Epithelial cell of prostate (primary cell): ENCODE data around the gene CCDC87.
"Not testable (repeated sequence)": the region's sequence is repeated elsewhere in the genome, so short reads cannot be mapped to it uniquely, and the experiment has no call there.

Source experiments
- DNase-seq: peaks from one replicate; pipeline ENCODE4 v3.0.0-alpha.2; 2011; ENCODE audit warnings: low read depth, low spot score
- H3K27ac ChIP-seq: fragments of 450-650 bp; 2 replicates; pipeline ENCODE4 v1.5.1; 2017; ENCODE audit warnings: mild to moderate bottlenecking

Gene CCDC87

GRCh38 chr11:66559142-66559865 lies 33.6 kb downstream of the CCDC87 start:
- no peak overlapping the region for H3K27ac ChIP-seq
- no peak for DNase-seq

- H3K27ac ChIP-seq, result no peak overlapping the region
- no peak for DNase-seq
Measured at GRCh38 chr11:66557733-66558326, 35.0 kb downstream of the CCDC87 start.

GRCh38 chr11:66556086-66556485 lies 36.8 kb downstream of the CCDC87 start:
- no peak for DNase-seq

GRCh38 chr11:66555416-66555815 lies 37.4 kb downstream of the CCDC87 start:
- H3K27ac ChIP-seq, result no peak overlapping the region
- DNase-seq, result no peak

More at GRCh38 chr11:66556086-66556485, 36.8 kb downstream of the CCDC87 start:
- H3K27ac ChIP-seq, result no peak overlapping the region

GRCh38 chr11:66554602-66555001 lies 38.3 kb downstream of the CCDC87 start:
- no peak for DNase-seq
- H3K27ac ChIP-seq, result no peak overlapping the region

GRCh38 chr11:66550887-66551286 lies 42.0 kb downstream of the CCDC87 start:
- DNase-seq, result no peak
- H3K27ac ChIP-seq, result no peak overlapping the region

DNA sequence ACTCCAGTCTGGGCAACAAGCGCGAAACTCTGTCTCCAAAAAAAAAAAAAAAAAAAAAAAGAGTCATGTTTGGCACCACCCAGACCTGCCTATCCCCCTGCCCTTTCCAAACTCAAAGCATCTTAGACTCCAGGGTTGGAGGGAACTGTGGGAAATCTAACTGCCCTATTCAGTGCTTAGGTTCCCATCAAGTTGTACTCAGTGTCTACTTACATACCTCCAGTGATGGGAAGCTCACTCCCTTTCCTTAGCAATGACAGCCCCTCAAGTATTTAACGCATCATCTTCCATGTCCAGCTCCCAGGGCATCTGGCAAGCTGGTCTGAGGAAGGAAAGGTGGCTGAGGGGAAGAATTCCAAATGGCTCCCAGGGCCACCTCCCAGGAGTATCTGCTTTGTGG lies 43.2 kb downstream of the CCDC87 start:
- no peak for DNase-seq
- H3K27ac ChIP-seq, result no peak overlapping the region

- no peak overlapping the region for H3K27ac ChIP-seq
- no peak for DNase-seq
Measured at GRCh38 chr11:66548774-66549630, 43.9 kb downstream of the CCDC87 start.

GRCh38 chr11:66548041-66548440 lies 44.8 kb downstream of the CCDC87 start:
- no peak overlapping the region for H3K27ac ChIP-seq
- no peak for DNase-seq

DNA sequence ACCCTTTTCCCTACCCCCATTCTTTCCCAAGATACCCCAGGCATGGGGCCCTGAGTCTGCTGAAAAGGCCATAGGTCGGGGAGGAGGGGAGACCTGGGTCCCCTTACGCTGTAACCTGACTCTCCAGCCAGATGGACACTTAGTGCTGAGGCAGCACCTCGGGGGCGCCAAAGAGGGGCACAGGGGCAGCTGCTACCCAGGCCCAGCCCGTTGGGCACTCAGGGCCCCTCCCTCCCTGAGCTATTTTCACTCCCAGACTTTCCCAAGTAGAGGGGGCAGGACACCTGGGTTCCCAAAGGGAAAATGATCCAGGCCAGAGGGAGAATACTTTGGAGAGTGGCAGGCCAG lies 45.2 kb downstream of the CCDC87 start:
- DNase-seq, result no peak
- H3K27ac ChIP-seq, result no peak overlapping the region

- DNase-seq, result no peak
- H3K27ac ChIP-seq, result no peak overlapping the region
Measured at GRCh38 chr11:66546966-66547661, 45.7 kb downstream of the CCDC87 start.

DNA sequence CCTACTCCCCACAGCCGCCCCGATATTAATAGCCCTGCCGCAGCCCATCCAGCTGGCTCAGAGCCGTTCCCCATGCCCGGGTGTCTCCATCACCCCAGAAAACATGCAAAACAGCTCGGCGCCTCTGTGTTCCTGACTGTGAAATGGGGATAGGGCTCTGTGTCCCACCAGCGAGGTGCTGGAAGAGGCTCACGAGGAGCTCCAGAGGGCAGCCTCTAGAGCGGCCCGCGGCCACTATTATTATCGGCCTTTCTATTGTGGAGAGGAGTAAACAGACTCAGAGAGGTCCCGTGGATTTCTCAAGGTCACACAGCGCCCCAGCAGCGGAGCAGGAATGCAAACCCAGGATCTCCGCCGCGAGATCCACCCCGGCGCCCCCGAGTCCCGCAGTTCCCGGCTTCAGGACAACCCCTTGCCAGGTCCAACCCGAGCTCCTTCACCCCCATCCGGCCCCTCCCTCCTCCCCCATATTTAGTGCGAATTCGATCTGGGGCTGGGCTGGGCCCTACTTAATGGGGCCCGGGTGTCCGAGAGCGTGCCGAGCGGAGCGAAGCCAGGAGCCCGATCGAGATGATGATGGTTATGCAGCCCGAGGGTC lies 46.4 kb downstream of the CCDC87 start, which contains the start of gene ACTN3:
ACTN3 (plus strand) TSS at position 536 of the 598 bp plus-strand sequence; CDS start at position 571, 35 bp downstream.
- H3K27ac ChIP-seq, result peak within 1 kb of the TSS; percentile 26
- DNase-seq, result no peak

DNA sequence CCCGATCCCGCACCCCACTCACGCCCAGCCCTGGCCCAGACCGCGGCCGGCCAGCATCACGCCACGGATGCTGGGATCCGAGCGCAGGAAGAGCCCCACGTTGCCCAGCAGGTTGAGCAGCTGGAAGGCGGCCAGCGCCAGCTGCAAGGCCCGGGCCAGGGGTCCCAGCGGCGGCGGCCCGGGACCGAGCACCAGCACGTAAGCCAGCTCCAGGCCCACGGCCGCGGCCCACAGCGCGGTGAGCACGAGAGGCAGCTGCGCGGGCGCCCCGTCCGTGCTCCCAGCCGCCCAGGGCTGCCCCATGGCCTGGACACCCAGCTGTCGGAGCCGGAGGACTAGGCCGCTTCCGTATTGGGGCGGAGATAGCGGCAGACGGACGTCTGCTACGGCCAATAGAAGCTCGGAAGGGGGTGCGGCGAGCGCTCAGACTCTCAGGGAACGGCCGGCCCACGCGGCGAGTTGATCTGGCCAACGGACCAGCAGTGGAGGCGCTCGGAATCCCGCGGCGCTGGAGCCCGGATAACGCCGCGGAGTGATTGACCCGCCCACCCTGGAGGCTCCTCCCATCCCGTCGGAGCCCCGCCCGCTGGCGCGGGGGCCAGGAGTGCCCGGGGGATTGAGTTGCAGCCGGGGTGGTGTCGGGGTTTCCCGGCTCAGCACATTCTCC lies 47.0 kb downstream of the CCDC87 start, which contains the start of gene ZDHHC24:
ZDHHC24 (minus strand) TSS at position 348 of the 667 bp plus-strand sequence; CDS start at position 303, 45 bp downstream.
- peak; percentile 75 for DNase-seq

GRCh38 chr11:66544952-66545351 lies 47.9 kb downstream of the CCDC87 start:
- not testable (repeated sequence) for H3K27ac ChIP-seq, DNase-seq

More for the DNA sequence above, 47.0 kb downstream of the CCDC87 start, which contains the start of gene ZDHHC24:
- H3K27ac ChIP-seq, result peak within 1 kb of the TSS; percentile 26

DNA sequence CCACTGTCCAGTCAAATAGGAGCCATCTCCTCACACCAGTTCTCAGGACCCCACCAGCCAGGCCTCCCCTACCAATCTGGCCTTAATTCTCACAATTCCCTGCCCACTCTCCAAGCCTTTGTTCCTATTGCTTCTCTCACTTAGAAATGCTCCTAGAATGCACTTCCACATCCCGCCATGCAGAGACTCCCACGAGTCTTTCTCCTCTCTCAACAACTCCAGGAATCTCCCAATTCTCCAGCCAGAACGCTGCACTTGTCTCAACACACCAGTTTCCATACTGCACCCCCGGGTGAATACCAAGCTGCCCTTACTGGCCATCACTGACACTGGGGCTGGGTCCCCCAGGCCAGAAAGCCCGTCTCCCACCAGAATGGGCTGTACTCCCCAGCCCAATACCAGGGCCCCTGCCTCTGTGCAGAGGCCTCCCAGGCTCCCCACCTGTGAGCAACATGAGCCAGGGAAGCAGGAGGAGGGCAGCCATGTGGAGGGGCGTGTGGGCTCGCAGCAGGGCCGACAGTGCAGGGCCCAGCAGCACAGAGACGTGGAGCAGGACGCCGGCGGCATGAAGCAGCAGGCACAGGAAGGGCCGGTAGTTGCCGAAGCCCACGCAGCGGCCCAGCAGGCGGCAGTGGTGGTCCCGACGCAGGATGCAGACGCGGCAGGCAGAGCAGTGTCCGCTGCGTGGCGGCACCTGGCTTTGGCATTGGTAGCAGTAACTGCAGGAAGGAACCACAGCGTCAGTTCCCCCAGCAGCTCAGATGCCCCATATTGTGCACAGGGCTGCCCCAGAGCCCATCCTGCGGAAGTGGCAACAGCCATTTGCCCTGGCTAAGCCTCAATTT lies 49.4 kb downstream of the CCDC87 start:
- no peak for DNase-seq
- H3K27ac ChIP-seq, result no peak overlapping the region

DNA sequence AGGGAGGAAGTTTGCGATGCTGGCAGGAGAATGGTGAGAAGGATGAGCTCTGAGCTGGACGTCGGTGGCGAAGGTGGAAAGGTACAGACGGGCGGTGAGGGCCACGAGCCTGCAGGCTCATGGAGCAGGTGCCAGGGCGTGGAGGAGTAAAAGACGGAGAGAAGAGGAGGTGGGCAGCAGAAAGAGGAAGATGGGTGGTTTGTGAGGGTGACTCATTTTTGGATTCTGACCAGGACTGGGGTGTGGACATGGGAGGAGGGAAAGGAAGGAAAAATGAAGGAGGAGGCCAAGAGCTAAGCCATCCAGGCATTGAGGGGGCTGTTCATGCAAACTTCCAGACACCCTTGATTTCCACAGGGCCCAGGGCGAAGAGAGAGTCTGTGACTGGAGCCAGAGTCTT lies 50.5 kb downstream of the CCDC87 start:
- DNase-seq, result no peak
- no peak overlapping the region for H3K27ac ChIP-seq

DNA sequence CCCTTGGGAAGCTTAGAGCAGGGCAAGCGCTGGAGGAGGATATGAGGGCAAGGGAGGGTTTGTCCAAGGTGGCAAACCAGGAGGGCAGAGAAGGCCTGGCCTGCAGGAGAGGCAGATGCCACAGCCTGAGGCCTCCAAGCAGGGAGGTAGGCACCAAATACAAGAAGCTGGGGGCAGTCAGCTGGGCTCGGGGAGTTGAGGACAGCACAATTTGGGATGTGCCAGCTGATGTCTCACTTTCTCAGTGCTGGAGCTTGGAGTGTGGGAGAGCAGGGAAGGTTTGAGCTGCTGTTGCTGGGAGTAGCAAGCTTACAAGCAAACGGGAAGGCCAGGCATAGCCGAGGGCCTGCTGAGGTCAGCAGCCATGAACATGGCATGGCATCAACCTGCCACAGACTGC lies 51.0 kb downstream of the CCDC87 start:
- DNase-seq, result no peak
- no peak overlapping the region for H3K27ac ChIP-seq

DNA sequence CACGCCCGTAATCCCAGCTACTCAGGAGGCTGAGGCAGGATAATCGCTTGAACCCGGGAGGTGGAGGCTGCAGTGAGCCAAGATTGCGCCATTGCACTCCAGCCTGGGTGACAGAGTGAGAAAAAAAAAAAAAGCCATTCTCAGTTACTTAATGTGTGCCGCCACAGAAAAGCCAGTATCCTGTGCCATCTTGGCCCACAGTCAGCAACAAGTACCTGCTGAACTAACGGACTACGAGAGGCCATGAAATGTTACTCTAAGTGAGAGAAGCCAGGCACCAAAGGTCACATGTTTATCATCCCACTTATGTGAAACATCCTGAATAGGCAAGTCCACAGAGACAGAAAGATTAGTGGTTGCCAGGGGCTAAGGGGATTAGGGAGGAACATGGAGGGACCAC lies 52.3 kb downstream of the CCDC87 start:
- DNase-seq, H3K27ac ChIP-seq: not testable (repeated sequence)
